ENCODE measurements around the gene CEP131.

Gene CEP131

GRCh38 chr17:81234940-81235821 lies 12.4 kb upstream of the CEP131 start:
- H3K4me3 ChIP-seq (ENCODE audit: low read depth, low read length): no peak overlapping the region
- no peak for DNase-seq (ENCODE audit: low read depth)

DNA sequence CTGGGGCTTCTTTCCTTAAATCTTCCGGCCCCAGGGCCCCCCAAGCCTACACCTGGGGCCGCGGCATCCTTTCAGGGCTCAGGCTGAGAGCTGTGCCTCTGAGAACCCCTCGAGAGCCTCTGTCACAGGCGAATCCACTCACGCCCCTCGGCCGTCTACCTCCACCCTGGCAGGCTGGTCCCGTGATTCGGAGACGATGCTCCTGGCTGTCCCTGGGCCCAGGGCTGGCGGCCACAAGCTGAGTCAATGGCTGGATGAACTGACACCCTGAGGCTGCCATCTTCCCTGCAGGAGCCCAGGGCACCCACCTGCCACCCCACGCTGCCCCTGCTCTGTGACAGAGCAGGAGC lies 11.7 kb upstream of the CEP131 start:
- H3K4me3 ChIP-seq (ENCODE audit: low read depth, low read length): no peak overlapping the region
- no peak for DNase-seq (ENCODE audit: low read depth)
- no peak for TF ChIP-seq CTCF (IDR thresholded peaks at IDR 0.05; ENCODE audit: low read depth, low read length, missing control alignments)

More at GRCh38 chr17:81234940-81235821, 12.4 kb upstream of the CEP131 start:
- no peak for TF ChIP-seq CTCF (IDR thresholded peaks at IDR 0.05; ENCODE audit: low read depth, low read length, missing control alignments)

GRCh38 chr17:81233811-81234505 lies 11.2 kb upstream of the CEP131 start:
- TF ChIP-seq CTCF (IDR thresholded peaks at IDR 0.05; ENCODE audit: low read depth, low read length, missing control alignments): no peak
- no peak for DNase-seq (ENCODE audit: low read depth)

GRCh38 chr17:81233316-81233715 lies 10.6 kb upstream of the CEP131 start:
- no peak for DNase-seq (ENCODE audit: low read depth)
- H3K4me3 ChIP-seq (ENCODE audit: low read depth, low read length): no peak overlapping the region
- TF ChIP-seq CTCF (IDR thresholded peaks at IDR 0.05; ENCODE audit: low read depth, low read length, missing control alignments): no peak

More at GRCh38 chr17:81233811-81234505, 11.2 kb upstream of the CEP131 start:
- no peak overlapping the region for H3K4me3 ChIP-seq (ENCODE audit: low read depth, low read length)

DNA sequence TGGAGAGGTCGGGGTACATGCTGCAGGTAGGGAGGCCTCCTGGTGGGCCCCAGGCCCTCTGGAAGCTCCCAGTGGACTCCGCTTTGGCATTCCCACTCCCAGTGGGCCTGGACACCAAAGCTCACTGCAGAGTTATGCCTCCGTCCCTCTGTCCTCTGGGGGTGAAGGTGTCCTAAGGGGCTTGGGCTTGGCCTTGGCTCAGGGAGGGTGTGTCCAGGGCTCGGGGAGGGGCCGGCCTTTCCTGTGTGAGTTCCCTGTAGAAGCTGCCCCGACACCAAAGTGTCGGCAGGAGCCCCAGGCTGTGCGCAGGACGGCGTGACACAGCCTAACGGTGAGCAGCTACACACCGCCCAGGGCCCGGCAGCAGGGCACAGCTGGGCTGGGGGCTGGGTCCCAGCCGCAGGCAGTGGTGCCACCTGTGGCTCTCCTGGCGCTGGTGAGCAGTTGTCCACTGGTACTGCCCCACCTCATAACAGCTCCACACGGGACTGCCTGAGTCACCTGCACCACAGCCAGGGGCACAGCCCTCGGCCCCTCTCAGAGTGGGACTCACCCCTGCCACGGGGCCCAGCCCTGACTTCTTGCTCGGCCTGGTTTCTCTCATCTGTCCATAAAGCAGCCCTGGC lies 10.0 kb upstream of the CEP131 start:
- TF ChIP-seq CTCF (IDR thresholded peaks at IDR 0.05; ENCODE audit: low read depth, low read length, missing control alignments): no peak
- no peak for DNase-seq (ENCODE audit: low read depth)

GRCh38 chr17:81231766-81232581 lies 9.2 kb upstream of the CEP131 start:
- no peak for TF ChIP-seq CTCF (IDR thresholded peaks at IDR 0.05; ENCODE audit: low read depth, low read length, missing control alignments)
- no peak for DNase-seq (ENCODE audit: low read depth)
- H3K4me3 ChIP-seq (ENCODE audit: low read depth, low read length): no peak overlapping the region

More for the DNA sequence above, 10.0 kb upstream of the CEP131 start:
- H3K4me3 ChIP-seq (ENCODE audit: low read depth, low read length): no peak overlapping the region

Data from GM12864 (cell line).